ENCODE results near the gene ME2.
"Not testable (repeated sequence)": the region's sequence is repeated elsewhere in the genome, so short reads cannot be mapped to it uniquely, and the experiment has no call there.

The ME2 gene

GRCh38 chr18:50982802-50983179, 103.9 kb downstream of the ME2 start:
- H3K4me3 ChIP-seq (ENCODE audit: low read depth, low read length): no peak overlapping the region
- DNase-seq (ENCODE audit: low read depth): no peak
- TF ChIP-seq, protein P1, sequence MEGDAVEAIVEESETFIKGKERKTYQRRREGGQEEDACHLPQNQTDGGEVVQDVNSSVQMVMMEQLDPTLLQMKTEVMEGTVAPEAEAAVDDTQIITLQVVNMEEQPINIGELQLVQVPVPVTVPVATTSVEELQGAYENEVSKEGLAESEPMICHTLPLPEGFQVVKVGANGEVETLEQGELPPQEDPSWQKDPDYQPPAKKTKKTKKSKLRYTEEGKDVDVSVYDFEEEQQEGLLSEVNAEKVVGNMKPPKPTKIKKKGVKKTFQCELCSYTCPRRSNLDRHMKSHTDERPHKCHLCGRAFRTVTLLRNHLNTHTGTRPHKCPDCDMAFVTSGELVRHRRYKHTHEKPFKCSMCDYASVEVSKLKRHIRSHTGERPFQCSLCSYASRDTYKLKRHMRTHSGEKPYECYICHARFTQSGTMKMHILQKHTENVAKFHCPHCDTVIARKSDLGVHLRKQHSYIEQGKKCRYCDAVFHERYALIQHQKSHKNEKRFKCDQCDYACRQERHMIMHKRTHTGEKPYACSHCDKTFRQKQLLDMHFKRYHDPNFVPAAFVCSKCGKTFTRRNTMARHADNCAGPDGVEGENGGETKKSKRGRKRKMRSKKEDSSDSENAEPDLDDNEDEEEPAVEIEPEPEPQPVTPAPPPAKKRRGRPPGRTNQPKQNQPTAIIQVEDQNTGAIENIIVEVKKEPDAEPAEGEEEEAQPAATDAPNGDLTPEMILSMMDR (IDR thresholded peaks at IDR 0.05; ENCODE audit: insufficient read depth, low read depth, low read length, missing control alignments): no peak

DNA sequence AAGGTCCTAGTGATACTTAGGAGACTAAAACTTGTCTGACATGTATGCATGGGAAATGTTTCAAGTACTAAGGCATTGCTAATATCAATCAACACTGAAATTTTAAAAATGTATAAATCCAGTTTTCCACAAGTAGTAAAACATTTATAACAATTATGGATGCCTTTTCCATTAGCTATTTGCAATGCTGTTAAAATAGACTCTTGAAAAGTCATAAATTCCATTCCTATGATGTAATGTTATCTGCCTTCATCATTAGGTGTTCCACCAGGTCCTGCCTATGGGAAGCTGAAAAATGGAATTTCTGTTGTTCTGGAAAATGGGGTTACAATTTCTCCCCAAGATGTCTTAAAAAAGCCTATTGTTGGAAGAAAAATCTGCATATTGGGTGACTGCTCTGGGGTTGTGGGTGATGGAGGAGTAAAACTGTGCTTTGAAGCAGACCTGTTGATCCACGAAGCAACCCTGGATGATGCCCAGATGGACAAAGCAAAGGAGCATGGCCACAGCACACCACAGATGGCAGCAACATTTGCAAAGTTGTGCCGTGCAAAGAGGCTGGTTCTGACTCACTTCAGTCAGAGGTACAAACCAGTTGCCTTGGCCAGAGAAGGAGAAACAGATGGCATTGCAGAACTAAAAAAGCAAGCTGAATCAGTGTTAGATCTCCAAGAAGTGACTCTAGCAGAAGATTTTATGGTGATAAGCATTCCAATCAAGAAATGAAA, 107.6 kb downstream of the ME2 start:
- TF ChIP-seq, protein P1 (IDR thresholded peaks at IDR 0.05; ENCODE audit: insufficient read depth, low read depth, low read length, missing control alignments): no peak
- DNase-seq (ENCODE audit: low read depth): no peak
- no peak overlapping the region for H3K4me3 ChIP-seq (ENCODE audit: low read depth, low read length)

- TF ChIP-seq, protein P1 (IDR thresholded peaks at IDR 0.05; ENCODE audit: insufficient read depth, low read depth, low read length, missing control alignments): no peak
- no peak for DNase-seq (ENCODE audit: low read depth)
- no peak overlapping the region for H3K4me3 ChIP-seq (ENCODE audit: low read depth, low read length)
Measured at GRCh38 chr18:50987261-50987660, 108.3 kb downstream of the ME2 start.

- H3K4me3 ChIP-seq (ENCODE audit: low read depth, low read length): no peak overlapping the region
- TF ChIP-seq, protein P1 (IDR thresholded peaks at IDR 0.05; ENCODE audit: insufficient read depth, low read depth, low read length, missing control alignments): no peak
- DNase-seq (ENCODE audit: low read depth): no peak
Measured at GRCh38 chr18:50989711-50990110, 110.8 kb downstream of the ME2 start.

- TF ChIP-seq, protein P1 (IDR thresholded peaks at IDR 0.05; ENCODE audit: insufficient read depth, low read depth, low read length, missing control alignments): no peak
- no peak overlapping the region for H3K4me3 ChIP-seq (ENCODE audit: low read depth, low read length)
- DNase-seq (ENCODE audit: low read depth): no peak
Measured at GRCh38 chr18:50992351-50992762, 113.4 kb downstream of the ME2 start.

GRCh38 chr18:50994031-50994430, 115.1 kb downstream of the ME2 start:
- TF ChIP-seq, protein P1 (IDR thresholded peaks at IDR 0.05; ENCODE audit: insufficient read depth, low read depth, low read length, missing control alignments): no peak
- DNase-seq (ENCODE audit: low read depth): no peak
- H3K4me3 ChIP-seq (ENCODE audit: low read depth, low read length): no peak overlapping the region

DNA sequence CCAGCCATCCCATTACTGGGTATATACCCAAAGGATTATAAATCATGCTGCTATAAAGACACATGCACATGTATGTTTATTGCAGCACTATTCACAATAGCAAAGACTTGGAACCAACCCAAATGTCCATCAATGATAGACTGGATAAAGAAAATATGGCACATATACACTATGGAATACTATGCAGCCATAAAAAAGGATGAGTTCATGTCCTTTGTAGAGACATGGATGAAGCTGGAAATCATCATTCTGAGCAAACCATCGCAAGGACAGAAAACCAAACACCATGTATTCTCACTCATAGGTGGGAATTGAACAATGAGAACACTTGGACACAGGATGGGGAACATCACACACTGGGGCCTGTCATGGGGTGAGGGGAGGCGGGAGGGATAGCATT, 124.3 kb downstream of the ME2 start:
- not testable (repeated sequence) for DNase-seq (ENCODE audit: low read depth); H3K4me3 ChIP-seq (ENCODE audit: low read depth, low read length)
